Activated CD4-positive, alpha-beta memory T cell treated with anti-CD3 and anti-CD28 coated beads, Interleukin-2, amount 10 ng/mL, durations not matched to agents 7 days and 5 days (primary cell): ENCODE results near the gene ALG9. TPM values are rescaled to one million over a fixed set of nuclear protein-coding genes. Genes with fewer than 3 reads are reported as not detected.
A peak's percentile ranks its signal among the peaks of the same experiment; 100 is the strongest.
"Not testable (repeated sequence)": the region's sequence is repeated elsewhere in the genome, so short reads cannot be mapped to it uniquely, and the experiment has no call there.

ENCODE experiments used
- CTCF ChIA-PET: fragments of 350-600 bp; sonication (Branson Sonifier 250); formaldehyde crosslinking; loops from one replicate; lab custom pipeline; 2021; ENCODE audit warnings: antibody characterized with exemption, inconsistent platforms; lab: Charles Lee
- POLR2A ChIA-PET: fragments of 350-600 bp; sonication (Branson Sonifier 250); formaldehyde crosslinking; loops from one replicate; lab custom pipeline; 2021; ENCODE audit warnings: antibody characterized with exemption; lab: Charles Lee
- DNase-seq: peaks from one replicate; pipeline ENCODE4 v3.0.0-alpha.2; 2020
- H3K27ac Mint-ChIP-seq: one replicate; pipeline ENCODE4 v1.8.0; 2021; ENCODE audit warnings: mild to moderate bottlenecking, mixed read lengths
- H3K27me3 Mint-ChIP-seq: one replicate; pipeline ENCODE4 v1.8.0; 2021; ENCODE audit warnings: mixed read lengths
- H3K36me3 Mint-ChIP-seq: one replicate; pipeline ENCODE4 v1.8.0; 2021; ENCODE audit warnings: low read depth, mixed read lengths
- H3K4me1 Mint-ChIP-seq: one replicate; pipeline ENCODE4 v1.8.0; 2021; ENCODE audit warnings: mixed read lengths
- H3K4me3 Mint-ChIP-seq: one replicate; pipeline ENCODE4 v1.8.0; 2021; ENCODE audit warnings: mild to moderate bottlenecking, mixed read lengths
- H3K9me3 Mint-ChIP-seq: one replicate; pipeline ENCODE4 v1.8.0; 2021; ENCODE audit warnings: mixed read lengths
- total RNA-seq, 2 experiments: library from RNA; stranded (reverse); gene quantifications; one replicate each; pipeline ENCODE4 v1.2.3, GENCODE V29; 2021

Gene ALG9
- total RNA-seq, 2 experiments from 2014 or later: 24.8 to 25.0 TPM

DNA sequence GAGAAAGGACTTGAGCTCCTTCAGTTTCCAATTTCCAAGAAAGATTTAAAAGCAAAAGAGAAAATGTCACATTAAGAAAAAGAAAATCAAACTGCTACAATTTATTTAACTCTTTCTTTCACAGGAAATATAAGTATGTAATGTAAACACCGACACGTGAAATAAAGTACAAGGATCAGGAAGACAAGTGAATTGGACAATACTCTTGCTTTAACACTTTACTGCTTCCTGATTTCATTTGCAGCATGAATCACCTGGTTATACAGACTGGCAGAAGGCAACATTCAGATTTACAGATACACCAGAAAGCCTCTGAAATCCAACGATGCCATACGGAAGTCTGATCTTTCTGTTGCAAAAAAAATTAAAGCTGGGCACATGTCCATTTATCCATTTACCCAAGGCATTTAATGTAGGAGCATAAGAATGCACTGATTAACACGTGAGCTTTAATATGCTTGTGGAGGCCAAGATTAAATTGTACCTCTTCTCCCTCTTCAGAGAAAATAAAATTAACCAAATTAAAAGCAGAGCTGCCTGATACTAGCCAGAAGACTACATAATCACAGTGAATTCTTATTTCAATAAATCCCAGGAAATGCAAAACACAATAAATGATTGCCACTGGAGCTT, 89.2 kb downstream of the ALG9 start:
- CTCF ChIA-PET: interaction anchor here (0.6 to 1.2 kb wide), 2 partner anchors 9 to 181 kb away, joined by 3 to 4 read pairs; no protein-coding TSS in a partner anchor
- Mint-ChIP-seq H3K27me3 (no peaks in the 10 kb centered on the region), H3K27ac (no peak overlapping the region), H3K9me3 (no peaks in the 10 kb centered on the region), H3K36me3 (no peaks in the 10 kb centered on the region), H3K4me3 (no peak overlapping the region), H3K4me1 (no peaks in the 10 kb centered on the region)
- POLR2A ChIA-PET: interaction anchor here (0.7 kb wide), 1 partner anchor 15 kb away, joined by 3 read pairs; no protein-coding TSS in a partner anchor
- no peak for DNase-seq

DNA sequence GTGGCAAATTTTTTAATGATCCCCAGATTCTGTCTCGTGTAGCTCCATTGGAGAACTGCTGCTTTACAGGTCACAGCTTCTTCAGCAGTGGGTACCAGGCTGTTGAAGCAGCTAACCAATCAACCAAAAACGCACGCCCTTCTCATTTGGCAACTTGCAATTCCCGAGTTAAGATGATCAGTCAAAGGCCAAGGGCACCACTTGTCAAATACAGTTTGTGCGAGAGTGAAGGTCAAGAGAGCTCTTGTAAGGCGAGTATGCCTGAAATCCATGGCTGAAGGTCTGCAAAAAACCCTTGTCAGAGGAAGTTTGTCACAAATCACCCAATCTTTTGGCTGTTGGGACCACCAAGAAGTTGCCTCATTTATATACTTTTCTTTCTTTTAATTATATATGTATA, 92.3 kb downstream of the ALG9 start:
- Mint-ChIP-seq H3K27ac (no peak overlapping the region), H3K27me3 (no peaks in the 10 kb centered on the region), H3K4me1 (no peaks in the 10 kb centered on the region), H3K36me3 (no peaks in the 10 kb centered on the region), H3K4me3 (no peak overlapping the region), H3K9me3 (no peaks in the 10 kb centered on the region)
- no peak for DNase-seq
- ChIA-PET POLR2A (interaction anchor here (0.8 to 0.9 kb wide), 2 partner anchors 13 to 176 kb away, joined by 3 read pairs; partner anchors contain the start of gene PPP2R1B), CTCF (interaction anchor here (0.9 to 5.8 kb wide), 10 partner anchors 7 to 224 kb away, joined by 3 to 68 read pairs (median 4); partner anchors contain the start of gene PPP2R1B)

DNA sequence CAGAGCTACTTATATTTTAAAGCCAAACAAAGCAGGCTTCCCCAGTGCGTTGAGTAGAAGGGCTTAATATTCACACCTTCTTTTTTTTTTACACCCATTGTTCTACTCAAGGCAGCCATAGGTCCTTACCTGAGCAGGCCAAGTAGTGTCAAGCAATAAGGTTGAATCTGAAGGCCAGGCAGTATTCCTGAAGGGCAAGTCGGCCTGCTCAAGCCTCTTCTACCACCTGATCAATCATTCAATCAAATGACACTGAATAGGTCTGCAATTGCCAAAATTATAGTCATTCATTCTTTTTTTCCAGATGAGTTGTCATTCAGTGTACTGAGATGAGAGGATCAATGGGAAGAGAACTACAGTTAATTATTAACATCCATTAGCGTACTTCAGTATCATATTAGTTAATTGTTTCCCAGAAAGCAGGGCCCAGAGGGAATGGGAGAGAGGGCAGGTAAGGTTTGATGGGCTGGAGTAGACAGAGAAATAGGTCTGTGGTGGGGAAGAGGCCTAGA, 93.3 kb downstream of the ALG9 start:
- Mint-ChIP-seq H3K4me1 (no peaks in the 10 kb centered on the region), H3K27ac (no peak overlapping the region), H3K36me3 (no peaks in the 10 kb centered on the region), H3K4me3 (no peak overlapping the region), H3K27me3 (no peaks in the 10 kb centered on the region), H3K9me3 (no peaks in the 10 kb centered on the region)
- CTCF ChIA-PET: interaction anchor here (0.7 to 5.8 kb wide), 18 partner anchors 11 to 220 kb away, joined by 3 to 68 read pairs (median 10); partner anchors contain the start of gene PPP2R1B
- no peak for DNase-seq
- POLR2A ChIA-PET: no interaction called here

DNA sequence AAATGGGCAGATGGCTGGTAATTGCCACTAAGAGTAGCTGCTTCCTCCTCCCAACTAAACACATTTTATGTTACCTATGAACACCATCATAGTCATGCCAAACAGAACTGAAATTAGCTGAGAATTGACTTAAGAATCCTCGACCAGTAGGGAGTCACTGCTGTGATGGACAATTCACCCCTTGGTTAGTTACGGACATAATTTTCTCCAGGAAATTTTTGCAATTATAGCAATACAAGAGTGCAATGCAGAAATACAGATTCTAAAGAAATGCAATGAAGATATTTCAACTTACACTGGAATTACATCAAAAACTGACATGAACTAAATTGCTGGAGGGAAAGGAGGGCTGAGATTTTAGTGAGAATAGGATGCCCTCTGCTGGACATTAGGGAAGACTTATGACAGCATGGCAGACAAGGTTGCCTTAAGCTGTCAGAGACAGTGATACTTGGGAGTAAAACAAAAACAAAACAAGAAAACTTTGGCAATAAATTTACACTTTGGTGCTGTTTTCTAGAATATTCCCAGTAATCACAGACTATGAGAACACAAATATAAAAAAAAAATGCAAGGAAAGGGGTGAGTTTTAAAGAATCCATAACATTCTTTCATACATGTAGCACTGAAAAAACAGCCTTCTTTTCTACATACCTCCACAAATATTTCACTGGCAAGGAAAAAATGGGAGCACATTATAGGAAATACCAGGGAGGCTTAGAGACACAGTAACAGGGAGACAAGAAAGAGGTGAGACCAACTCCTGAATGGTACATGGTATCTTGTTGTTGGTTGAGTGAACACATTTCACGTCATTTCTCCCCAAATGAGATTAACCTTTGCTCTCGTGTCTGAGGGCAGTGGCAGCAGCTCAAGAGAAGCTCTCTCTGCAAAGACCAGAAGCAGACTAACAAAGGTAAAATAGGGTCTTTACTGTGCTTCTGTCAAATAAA, 94.0 kb downstream of the ALG9 start:
- peak; percentile 23 for DNase-seq

DNA sequence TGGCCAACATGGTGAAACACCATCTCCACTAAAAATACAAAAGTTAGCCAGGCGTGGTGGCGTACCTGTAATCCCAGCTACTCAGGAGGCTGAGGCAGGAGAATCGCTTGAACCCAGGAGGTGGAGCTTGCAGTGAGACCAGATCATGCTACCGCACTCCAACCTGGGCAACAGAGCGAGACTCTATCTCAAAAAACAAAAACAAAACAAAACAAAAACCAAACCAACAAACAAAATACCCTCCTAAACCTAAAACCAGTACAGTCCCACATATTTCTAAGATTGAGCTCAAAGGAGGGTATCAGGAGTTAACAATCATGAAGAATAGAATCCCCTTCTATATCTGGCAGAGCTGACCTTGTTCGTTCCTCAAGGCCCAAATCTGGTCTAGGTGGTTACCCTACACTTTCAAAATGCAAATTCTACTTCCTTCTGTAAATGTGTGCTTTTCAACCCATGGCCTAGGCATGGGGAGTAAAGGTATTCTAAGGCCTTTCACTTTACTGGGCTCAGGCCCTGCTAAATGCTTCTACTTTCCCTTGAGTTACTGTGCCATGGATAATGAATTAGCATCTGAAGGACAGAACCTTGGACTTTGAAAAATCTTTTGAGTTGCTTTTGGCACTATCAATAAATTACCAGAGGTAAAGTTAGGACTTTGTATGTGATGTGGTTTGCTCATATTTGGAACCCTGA, 94.8 kb downstream of the ALG9 start:
- H3K9me3 Mint-ChIP-seq: no peaks in the 10 kb centered on the region
- H3K4me1 Mint-ChIP-seq: no peaks in the 10 kb centered on the region
- H3K27me3 Mint-ChIP-seq: no peaks in the 10 kb centered on the region
- ChIA-PET CTCF (interaction anchor here (1.0 to 5.8 kb wide), 22 partner anchors 10 to 224 kb away, joined by 3 to 68 read pairs (median 8); partner anchors contain the start of gene PPP2R1B), POLR2A (interaction anchor here (1.3 to 2.2 kb wide), 2 partner anchors 10 to 174 kb away, joined by 3 to 9 read pairs; partner anchors contain the start of gene PPP2R1B)
- no peak overlapping the region for H3K4me3 Mint-ChIP-seq
- no peak for DNase-seq
- no peak overlapping the region for H3K27ac Mint-ChIP-seq
- H3K36me3 Mint-ChIP-seq: no peaks in the 10 kb centered on the region

More for the DNA sequence above, 94.0 kb downstream of the ALG9 start:
- H3K4me1 Mint-ChIP-seq: no peaks in the 10 kb centered on the region
- no peaks in the 10 kb centered on the region for H3K27me3 Mint-ChIP-seq
- H3K9me3 Mint-ChIP-seq: no peaks in the 10 kb centered on the region
- no peak overlapping the region for H3K4me3 Mint-ChIP-seq
- no peaks in the 10 kb centered on the region for H3K36me3 Mint-ChIP-seq
- H3K27ac Mint-ChIP-seq: no peak overlapping the region
- ChIA-PET CTCF (interaction anchor here (0.7 to 5.8 kb wide), 29 partner anchors 9 to 225 kb away, joined by 3 to 68 read pairs (median 6); partner anchors contain the start of gene PPP2R1B), POLR2A (interaction anchor here (0.9 to 2.2 kb wide), 3 partner anchors 11 to 175 kb away, joined by 3 to 9 read pairs (median 3); partner anchors contain the start of gene PPP2R1B)

DNA sequence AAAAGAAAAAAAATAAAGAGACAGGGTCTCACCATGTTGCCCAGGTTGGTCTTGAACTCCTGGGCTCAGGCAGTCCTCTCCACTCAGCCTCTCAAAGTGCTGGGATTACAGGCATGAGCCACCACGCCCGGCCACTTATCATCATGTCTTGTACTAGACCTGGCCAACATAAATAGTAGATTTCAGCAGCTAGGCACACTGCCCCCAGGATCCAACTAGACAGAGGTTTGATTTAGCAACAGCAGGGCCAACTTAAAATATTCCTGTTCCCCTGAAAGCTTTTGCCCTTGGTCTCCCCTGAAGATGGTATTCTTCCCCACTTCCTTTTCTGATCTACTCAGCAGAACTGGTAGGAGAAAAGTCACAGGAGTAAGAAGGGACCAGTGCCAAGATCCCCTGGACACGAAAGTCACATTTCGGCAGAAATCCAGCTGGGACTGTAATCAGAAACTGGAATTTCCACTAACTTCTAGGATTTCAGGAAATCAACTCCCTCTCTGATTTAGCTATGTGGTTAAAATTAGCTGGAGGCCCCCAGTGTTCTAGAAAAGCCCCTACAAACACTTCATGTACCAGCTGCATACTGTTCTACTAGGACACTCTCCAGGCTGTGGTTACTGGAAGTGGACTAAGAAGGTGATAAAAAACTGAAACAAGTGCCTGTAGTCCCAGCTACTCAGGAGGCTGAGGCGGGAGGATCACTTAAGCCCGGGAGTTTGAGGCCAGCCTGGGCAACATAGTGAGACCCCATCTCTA, 96.2 kb downstream of the ALG9 start:
- Mint-ChIP-seq H3K36me3 (no peaks in the 10 kb centered on the region), H3K9me3 (no peaks in the 10 kb centered on the region), H3K27me3 (no peaks in the 10 kb centered on the region), H3K4me3 (no peak overlapping the region), H3K27ac (no peak overlapping the region), H3K4me1 (no peaks in the 10 kb centered on the region)
- DNase-seq: no peak
- ChIA-PET CTCF (interaction anchor here (0.7 to 5.8 kb wide), 6 partner anchors 8 to 211 kb away, joined by 3 to 68 read pairs (median 18); partner anchors contain the start of genes ALG9 and PPP2R1B), POLR2A (interaction anchor here (2.2 kb wide), 1 partner anchor 9 kb away, joined by 9 read pairs; the partner anchor contains the start of gene PPP2R1B)

DNA sequence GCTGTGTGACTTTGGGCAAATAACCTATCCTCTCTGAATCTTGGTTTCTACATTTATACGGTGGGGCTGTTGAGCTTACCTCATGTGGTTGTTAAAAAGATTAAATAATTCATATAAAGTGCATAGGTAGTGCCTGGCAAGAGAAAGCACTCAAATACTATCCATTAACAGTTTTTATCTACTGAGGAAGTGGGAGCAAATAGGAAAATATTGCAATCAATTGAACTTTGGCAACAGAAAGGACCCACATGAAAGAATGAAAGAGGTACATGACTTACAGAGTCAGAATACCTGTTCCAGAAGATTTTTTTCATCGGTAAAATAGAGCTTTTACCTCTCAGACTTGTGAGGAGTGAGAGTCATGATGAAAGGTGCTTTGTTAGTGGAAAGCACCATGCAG, 98.8 kb downstream of the ALG9 start:
- Mint-ChIP-seq H3K4me3 (no peak overlapping the region), H3K4me1 (no peaks in the 10 kb centered on the region), H3K36me3 (no peaks in the 10 kb centered on the region), H3K27ac (no peak overlapping the region), H3K27me3 (no peaks in the 10 kb centered on the region), H3K9me3 (no peaks in the 10 kb centered on the region)
- CTCF ChIA-PET: interaction anchor here (0.7 to 1.2 kb wide), 2 partner anchors 11 to 181 kb away, joined by 3 read pairs; no protein-coding TSS in a partner anchor
- DNase-seq: no peak
- POLR2A ChIA-PET: no interaction called here

DNA sequence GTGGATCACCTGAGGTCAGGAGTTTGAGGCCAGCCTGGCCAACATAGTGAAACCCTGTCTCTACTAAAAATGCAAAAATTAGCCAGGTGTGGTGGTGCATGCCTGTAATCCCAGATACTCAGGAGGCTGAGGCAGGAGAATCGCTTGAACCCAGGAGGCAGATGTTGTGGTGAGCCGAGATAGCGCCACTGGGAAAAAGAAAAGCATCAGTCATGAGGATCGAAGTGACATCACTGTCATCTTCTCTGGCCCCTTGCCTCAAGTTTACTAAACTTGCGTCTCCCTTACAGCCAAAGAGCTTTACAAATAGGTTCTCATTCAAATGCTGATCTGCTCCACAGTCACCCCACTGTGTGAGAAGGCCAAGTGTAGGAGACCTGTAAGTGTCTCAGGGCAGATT, 100.2 kb downstream of the ALG9 start:
- POLR2A ChIA-PET, H3K4me3 Mint-ChIP-seq, H3K9me3 Mint-ChIP-seq, DNase-seq, H3K36me3 Mint-ChIP-seq, H3K27ac Mint-ChIP-seq, H3K27me3 Mint-ChIP-seq, H3K4me1 Mint-ChIP-seq: not testable (repeated sequence)
- CTCF ChIA-PET: interaction anchor here (1.0 kb wide), 1 partner anchor 9 kb away, joined by 3 read pairs; no protein-coding TSS in a partner anchor

DNA sequence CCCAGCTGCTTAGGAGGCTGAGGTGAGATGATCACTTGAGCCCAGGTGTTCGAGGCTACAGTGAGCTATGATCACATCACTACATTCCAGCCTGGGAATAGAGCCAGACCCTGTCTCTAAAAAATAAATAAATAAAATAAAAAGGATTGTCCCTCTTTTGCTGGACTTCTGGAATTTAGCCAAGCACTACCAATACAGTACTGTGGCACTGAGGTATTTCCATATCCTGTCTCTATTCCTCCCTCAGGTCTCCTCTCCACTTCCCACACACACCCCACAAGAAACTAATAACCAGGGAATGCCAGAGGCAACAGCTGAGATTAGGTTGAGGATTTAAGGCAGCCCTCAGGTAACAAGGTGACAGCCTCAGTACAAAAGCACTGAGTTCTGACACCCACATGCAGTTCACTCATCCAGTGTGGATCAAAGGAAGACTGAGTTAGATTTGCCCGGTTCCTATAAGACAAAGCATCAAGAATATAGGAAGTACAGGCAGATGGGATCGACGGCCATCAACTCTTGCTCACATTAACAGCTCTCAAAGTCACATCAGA, 100.7 kb downstream of the ALG9 start:
- Mint-ChIP-seq H3K27ac (no peak overlapping the region), H3K36me3 (no peaks in the 10 kb centered on the region), H3K9me3 (no peaks in the 10 kb centered on the region), H3K4me1 (peaks cover 10% of the 10 kb centered on the region), H3K4me3 (no peak overlapping the region), H3K27me3 (no peaks in the 10 kb centered on the region)
- no peak for DNase-seq
- ChIA-PET CTCF (no interaction called here), POLR2A (no interaction called here)

DNA sequence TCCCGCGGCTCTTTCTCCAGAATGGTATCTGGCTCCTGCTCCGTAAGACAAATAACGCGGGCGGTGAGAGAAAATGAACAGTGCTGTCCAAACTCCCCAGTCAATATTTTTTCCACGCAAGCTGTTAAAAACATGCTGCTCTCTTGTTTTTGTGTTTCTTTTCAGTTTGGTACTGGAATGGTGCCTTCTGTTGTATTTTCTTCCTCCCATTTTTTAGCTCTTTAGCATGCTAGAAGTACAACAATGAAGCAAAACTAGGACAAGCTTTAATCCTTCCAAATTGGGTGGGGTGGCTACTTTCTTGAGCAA, 104.6 kb downstream of the ALG9 start:
- no peaks in the 10 kb centered on the region for H3K27me3 Mint-ChIP-seq
- no peaks in the 10 kb centered on the region for H3K9me3 Mint-ChIP-seq
- peak overlapping the region; percentile 100 for H3K4me3 Mint-ChIP-seq
- ChIA-PET CTCF (interaction anchor here (0.5 to 6.6 kb wide), 8 partner anchors 11 to 514 kb away, joined by 3 to 48 read pairs (median 5); no protein-coding TSS in a partner anchor), POLR2A (interaction anchor here (0.6 to 4.8 kb wide), 18 partner anchors 9 to 321 kb away, joined by 3 to 31 read pairs (median 3); partner anchors contain the start of gene SIK2)
- H3K4me1 Mint-ChIP-seq: peaks cover 37% of the 10 kb centered on the region
- peaks cover 32% of the 10 kb centered on the region for H3K36me3 Mint-ChIP-seq
- H3K27ac Mint-ChIP-seq: peak overlapping the region; percentile 96
- DNase-seq: no peak
